Astrocyte of the cerebellum (primary cell): ENCODE data around the gene WNT6.

Experiments
- DNase-seq: peaks from one replicate; pipeline ENCODE4 v3.0.0-alpha.2; 2011; ENCODE audit warnings: low read depth
- H3K4me3 ChIP-seq: 2 replicates; pipeline ENCODE4 v1.5.1; 2011; ENCODE audit warnings: mild to moderate bottlenecking, low read depth, low read length, moderate library complexity
- CTCF ChIP-seq: IDR thresholded peaks from 2 replicates; pipeline ENCODE4 v1.5.1; 2012; ENCODE audit warnings: low read length, low read depth, moderate library complexity, mild to moderate bottlenecking; ENCODE audit errors: missing control alignments
- in situ Hi-C: cut with HindIII; loops from 2 replicates; pipeline ENCODE4 v1.10.0; 2017; ENCODE audit warnings: low sequenced_read_pairs

The WNT6 gene

GRCh38 chr2:218890369-218890768 lies 30.8 kb downstream of the WNT6 start:
- DNase-seq: no peak
- no peak overlapping the region for H3K4me3 ChIP-seq
- no peak for TF ChIP-seq CTCF
- in situ Hi-C loops: no loop called here

GRCh38 chr2:218891275-218892135 lies 31.9 kb downstream of the WNT6 start:
- no peak overlapping the region for H3K4me3 ChIP-seq
- TF ChIP-seq CTCF: no peak
- in situ Hi-C loops: no loop called here
- DNase-seq: no peak

- peak overlapping the region; percentile 18 for H3K4me3 ChIP-seq
- DNase-seq: no peak
- in situ Hi-C loops: no loop called here
- peak; percentile 21 for TF ChIP-seq CTCF
These were observed 33.2 kb downstream of the WNT6 start for GRCh38 chr2:218892693-218893348.

- TF ChIP-seq CTCF: no peak
- peak overlapping the region; percentile 18 for H3K4me3 ChIP-seq
- in situ Hi-C loops: no loop called here
- no peak for DNase-seq
These were observed 33.9 kb downstream of the WNT6 start for GRCh38 chr2:218893349-218894150.

- in situ Hi-C loops: no loop called here
- TF ChIP-seq CTCF: no peak
- no peak for DNase-seq
- H3K4me3 ChIP-seq: no peak overlapping the region
These were observed 34.7 kb downstream of the WNT6 start for GRCh38 chr2:218894151-218894879.

GRCh38 chr2:218894880-218895157 lies 35.2 kb downstream of the WNT6 start:
- H3K4me3 ChIP-seq: no peak overlapping the region
- no peak for TF ChIP-seq CTCF
- in situ Hi-C loops: no loop called here
- DNase-seq: no peak
